Measurements from ENCODE around the gene SEMA3D.

Gene SEMA3D

GRCh38 chr7:85078181-85078580 lies 108.7 kb downstream of the SEMA3D start:
- DNase-seq (ENCODE audit: low read depth), result no peak

GRCh38 chr7:85075864-85076263 lies 111.0 kb downstream of the SEMA3D start:
- no peak for DNase-seq (ENCODE audit: low read depth)

GRCh38 chr7:85074992-85075391 lies 111.9 kb downstream of the SEMA3D start:
- DNase-seq (ENCODE audit: low read depth), result no peak

- DNase-seq (ENCODE audit: low read depth), result no peak
Measured at GRCh38 chr7:85074016-85074415, 112.8 kb downstream of the SEMA3D start.

- no peak for DNase-seq (ENCODE audit: low read depth)
Measured at GRCh38 chr7:85070967-85071628, 115.8 kb downstream of the SEMA3D start.

- no peak for DNase-seq (ENCODE audit: low read depth)
Measured at GRCh38 chr7:85068799-85069198, 118.1 kb downstream of the SEMA3D start.

GRCh38 chr7:85067371-85067770 lies 119.5 kb downstream of the SEMA3D start:
- no peak for DNase-seq (ENCODE audit: low read depth)

GRCh38 chr7:85065888-85066485 lies 120.9 kb downstream of the SEMA3D start:
- no peak for DNase-seq (ENCODE audit: low read depth)

GRCh38 chr7:85065306-85065705 lies 121.5 kb downstream of the SEMA3D start:
- DNase-seq (ENCODE audit: low read depth), result no peak

GRCh38 chr7:85062651-85063050 lies 124.2 kb downstream of the SEMA3D start:
- no peak for DNase-seq (ENCODE audit: low read depth)

- no peak for DNase-seq (ENCODE audit: low read depth)
Measured at GRCh38 chr7:85061456-85061855, 125.4 kb downstream of the SEMA3D start.

- DNase-seq (ENCODE audit: low read depth), result no peak
Measured at GRCh38 chr7:85060696-85061095, 126.2 kb downstream of the SEMA3D start.

GRCh38 chr7:85055906-85056305 lies 130.9 kb downstream of the SEMA3D start:
- DNase-seq (ENCODE audit: low read depth), result no peak

- DNase-seq (ENCODE audit: low read depth), result no peak
Measured at GRCh38 chr7:85055196-85055595, 131.7 kb downstream of the SEMA3D start.

- DNase-seq (ENCODE audit: low read depth), result no peak
Measured at GRCh38 chr7:85054306-85054705, 132.6 kb downstream of the SEMA3D start.

GRCh38 chr7:85052894-85053293 lies 134.0 kb downstream of the SEMA3D start:
- DNase-seq (ENCODE audit: low read depth), result no peak

- DNase-seq (ENCODE audit: low read depth), result no peak
Measured at GRCh38 chr7:85052056-85052737, 134.7 kb downstream of the SEMA3D start.

- DNase-seq (ENCODE audit: low read depth), result no peak
Measured at GRCh38 chr7:85046534-85046933, 140.3 kb downstream of the SEMA3D start.

- DNase-seq (ENCODE audit: low read depth), result no peak
Measured at GRCh38 chr7:85041605-85042216, 145.1 kb downstream of the SEMA3D start.

GRCh38 chr7:85039196-85039923 lies 147.5 kb downstream of the SEMA3D start:
- no peak for DNase-seq (ENCODE audit: low read depth)

- DNase-seq (ENCODE audit: low read depth), result no peak
Measured at GRCh38 chr7:85038466-85038865, 148.4 kb downstream of the SEMA3D start.

- no peak for DNase-seq (ENCODE audit: low read depth)
Measured at GRCh38 chr7:85033263-85033662, 153.6 kb downstream of the SEMA3D start.
